Endothelial cell (in vitro differentiated cells): ENCODE results near the gene CACNA1A. TPM values are rescaled to one million over a fixed set of nuclear protein-coding genes. Genes with fewer than 3 reads are reported as not detected.

Source experiments
- DNase-seq: peaks from one replicate; pipeline ENCODE4 v3.0.0; 2021; ENCODE audit warnings: low spot score
- H3K27ac Mint-ChIP-seq: one replicate; pipeline ENCODE4 v1.8.0; 2021; ENCODE audit warnings: mixed read lengths, inconsistent platforms; ENCODE audit not compliant: unreplicated experiment
- H3K27me3 Mint-ChIP-seq: one replicate; pipeline ENCODE4 v1.8.0; 2021; ENCODE audit warnings: mild to moderate bottlenecking, moderate library complexity, mixed read lengths, inconsistent platforms; ENCODE audit not compliant: unreplicated experiment
- H3K36me3 Mint-ChIP-seq: one replicate; pipeline ENCODE4 v1.8.0; 2021; ENCODE audit warnings: mild to moderate bottlenecking, low read depth, mixed read lengths, inconsistent platforms; ENCODE audit not compliant: unreplicated experiment
- H3K4me1 Mint-ChIP-seq: one replicate; pipeline ENCODE4 v1.8.0; 2021; ENCODE audit warnings: mild to moderate bottlenecking, mixed read lengths, inconsistent platforms; ENCODE audit not compliant: unreplicated experiment
- H3K4me3 Mint-ChIP-seq: one replicate; pipeline ENCODE4 v1.8.0; 2021; ENCODE audit warnings: mild to moderate bottlenecking, mixed read lengths, inconsistent platforms; ENCODE audit not compliant: unreplicated experiment
- H3K9me3 Mint-ChIP-seq: one replicate; pipeline ENCODE4 v1.8.0; 2021; ENCODE audit warnings: mixed read lengths, inconsistent platforms; ENCODE audit not compliant: unreplicated experiment
- CTCF ChIP-seq: fragments of 200-600 bp; sonication (generic); IDR thresholded peaks from one replicate; pipeline ENCODE4 v1.5.0; 2021; ENCODE audit warnings: antibody characterized with exemption; ENCODE audit not compliant: unreplicated experiment
- total RNA-seq: library from RNA; stranded (reverse); fragmentation: NEBNext Ultra II Directional; extraction: Animal tissue kit (Norgen Biotek cat#: 25700); gene quantifications from one replicate; pipeline ENCODE4 v1.2.1, GENCODE V29; 2021; ENCODE audit not compliant: unreplicated experiment

CACNA1A gene
- total RNA-seq, 1 donor from 2014 or later = 9.0 TPM

GRCh38 chr19:13283871-13284270, 222.4 kb downstream of the CACNA1A start:
- no peaks in the 10 kb centered on the region for H3K36me3 Mint-ChIP-seq
- H3K27me3 Mint-ChIP-seq = no peaks in the 10 kb centered on the region
- H3K4me3 Mint-ChIP-seq = no peak overlapping the region
- DNase-seq = no peak
- no peaks in the 10 kb centered on the region for H3K9me3 Mint-ChIP-seq
- no peaks in the 10 kb centered on the region for H3K4me1 Mint-ChIP-seq
- no peak for TF ChIP-seq CTCF
- no peak overlapping the region for H3K27ac Mint-ChIP-seq

- no peak for TF ChIP-seq CTCF
- Mint-ChIP-seq H3K4me3 (no peak overlapping the region), H3K27ac (no peak overlapping the region), H3K27me3 (peaks cover 4% of the 10 kb centered on the region), H3K36me3 (no peaks in the 10 kb centered on the region), H3K4me1 (peaks cover 5% of the 10 kb centered on the region), H3K9me3 (no peaks in the 10 kb centered on the region)
- no peak for DNase-seq
These were observed 223.7 kb downstream of the CACNA1A start for GRCh38 chr19:13282486-13283065.

GRCh38 chr19:13281567-13282291, 224.6 kb downstream of the CACNA1A start:
- TF ChIP-seq CTCF = no peak
- no peak overlapping the region for H3K27ac Mint-ChIP-seq
- H3K4me1 Mint-ChIP-seq = peaks cover 7% of the 10 kb centered on the region
- no peaks in the 10 kb centered on the region for H3K9me3 Mint-ChIP-seq
- DNase-seq = no peak
- H3K36me3 Mint-ChIP-seq = no peaks in the 10 kb centered on the region
- H3K4me3 Mint-ChIP-seq = no peak overlapping the region
- peaks cover 4% of the 10 kb centered on the region for H3K27me3 Mint-ChIP-seq

GRCh38 chr19:13277104-13277809, 229.0 kb downstream of the CACNA1A start:
- H3K4me1 Mint-ChIP-seq = peaks cover 7% of the 10 kb centered on the region
- H3K36me3 Mint-ChIP-seq = peaks cover 6% of the 10 kb centered on the region
- peak; percentile 70 for DNase-seq
- TF ChIP-seq CTCF = peak; percentile 91
- no peak overlapping the region for H3K4me3 Mint-ChIP-seq
- peak overlapping the region; percentile 57 for H3K27ac Mint-ChIP-seq
- H3K27me3 Mint-ChIP-seq = peaks cover 7% of the 10 kb centered on the region
- no peaks in the 10 kb centered on the region for H3K9me3 Mint-ChIP-seq
